HG03064 (cell line): ENCODE results near the gene METTL4.
"Not testable (repeated sequence)": the region's sequence is repeated elsewhere in the genome, so short reads cannot be mapped to it uniquely, and the experiment has no call there.

ENCODE experiments used
- ATAC-seq: cut with Tn5 transposase; IDR thresholded peaks from one replicate; pipeline ENCODE4 v1.9.1; 2021; ENCODE audit warnings: low read depth; ENCODE audit not compliant: unreplicated experiment

Gene METTL4

DNA sequence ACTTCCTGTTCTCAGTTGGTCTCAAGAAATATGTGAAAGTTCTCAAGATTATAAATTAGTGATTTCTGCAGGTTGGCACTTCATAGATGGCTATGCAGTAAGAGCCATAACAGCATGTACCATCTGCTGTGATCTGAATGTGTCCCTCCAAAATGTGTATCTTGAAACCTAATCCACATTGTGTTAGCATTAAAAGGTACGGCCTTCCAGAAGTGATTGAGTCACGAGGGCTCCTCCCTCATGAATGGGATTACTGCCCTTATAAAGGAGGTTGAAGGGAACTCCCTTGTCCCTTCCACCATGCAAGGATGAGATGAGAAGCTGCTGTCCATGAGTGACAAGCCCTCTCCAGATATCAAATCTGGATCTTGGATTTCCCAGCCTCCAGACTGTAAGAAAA is 45.0 kb downstream of the METTL4 start:
- ATAC-seq, result no peak

DNA sequence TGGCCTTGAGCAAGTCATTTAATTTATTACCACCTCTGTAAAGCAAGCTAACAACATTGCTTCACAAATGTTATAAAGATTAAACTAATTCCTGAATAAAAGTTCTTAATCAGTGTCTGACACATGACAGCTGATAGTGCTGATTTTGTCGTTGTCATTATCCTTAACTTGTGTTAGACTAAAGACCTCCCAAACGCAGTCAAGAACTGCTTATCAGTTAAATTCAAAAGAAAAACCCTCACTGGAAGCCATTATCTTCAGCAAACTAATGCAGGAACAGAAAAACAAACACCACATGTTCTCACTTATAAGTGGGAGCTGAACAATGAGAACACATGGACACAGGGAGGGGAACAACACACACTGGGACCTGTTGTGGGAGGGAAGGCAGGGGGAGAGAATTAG is 46.5 kb downstream of the METTL4 start:
- not testable (repeated sequence) for ATAC-seq

DNA sequence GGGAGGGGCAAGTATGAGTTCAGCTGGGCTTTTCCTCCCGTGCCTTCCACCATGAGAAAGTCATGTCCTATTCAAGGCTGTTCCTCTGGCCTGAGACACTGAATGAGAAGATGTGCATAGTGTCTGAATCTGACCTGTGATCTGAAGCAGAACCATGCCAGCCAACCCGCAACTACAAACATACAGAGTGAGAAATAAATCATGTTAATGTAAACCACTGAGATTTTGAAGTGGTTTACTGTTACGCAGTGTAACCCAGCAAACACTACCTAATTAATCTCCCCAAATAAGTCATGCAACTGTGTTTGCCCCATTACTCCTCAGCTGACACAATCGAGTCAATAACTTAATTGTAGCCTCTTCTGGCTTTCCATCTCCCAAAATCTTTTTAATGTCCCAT is 49.2 kb downstream of the METTL4 start:
- no peak for ATAC-seq

DNA sequence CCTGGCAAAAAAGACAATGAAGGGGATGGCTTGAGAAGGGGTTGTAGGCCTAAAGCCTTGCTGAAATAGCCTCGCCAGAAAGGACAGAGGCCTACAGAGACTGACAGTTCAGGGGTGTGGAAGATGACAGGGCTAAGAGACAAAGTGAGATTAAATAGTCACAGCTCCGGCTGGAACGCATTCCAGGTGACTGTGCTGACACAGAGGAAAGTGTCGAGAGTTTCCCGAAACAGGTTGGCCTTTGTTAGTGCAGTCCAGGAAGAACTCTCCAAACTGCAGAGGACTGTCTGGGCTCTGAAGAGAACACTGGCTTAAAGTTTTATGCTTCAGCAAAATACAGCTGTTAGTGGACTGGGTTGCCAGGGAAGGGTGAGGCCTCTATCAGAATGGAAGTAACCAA is 52.8 kb downstream of the METTL4 start:
- no peak for ATAC-seq

DNA sequence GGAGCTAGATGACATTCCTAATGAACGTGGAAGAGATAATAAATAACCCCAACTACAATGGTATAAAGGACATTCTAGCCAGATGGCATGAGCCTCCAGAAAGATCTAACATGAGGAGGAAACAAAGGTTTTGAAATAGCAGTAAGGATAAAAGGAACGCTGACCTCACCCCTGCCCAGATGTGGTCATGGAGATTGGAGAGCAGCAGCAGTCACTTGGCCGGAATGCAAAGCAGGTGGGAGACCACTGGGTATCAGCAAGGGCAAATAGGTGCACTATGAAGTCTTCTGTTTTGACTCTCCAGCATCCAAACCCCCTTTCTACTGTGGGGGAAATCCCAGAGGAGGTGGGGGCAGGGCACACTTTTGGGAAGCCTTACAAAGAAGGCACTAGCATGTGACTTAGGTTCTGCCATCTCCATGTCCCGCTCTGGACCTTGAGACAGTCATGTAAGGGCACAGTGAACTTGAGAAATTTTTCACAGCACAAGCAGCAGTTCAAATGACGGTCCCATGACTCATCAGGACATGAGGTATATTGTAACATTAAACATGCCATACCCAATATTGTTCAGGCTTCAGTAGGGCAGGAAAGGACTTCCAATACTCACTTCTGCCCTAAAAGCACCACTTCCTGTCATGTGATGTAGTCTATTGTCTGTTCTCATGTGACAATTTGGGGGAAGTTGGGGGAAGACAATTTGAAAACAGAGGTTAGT is 55.2 kb downstream of the METTL4 start:
- ATAC-seq, result no peak

DNA sequence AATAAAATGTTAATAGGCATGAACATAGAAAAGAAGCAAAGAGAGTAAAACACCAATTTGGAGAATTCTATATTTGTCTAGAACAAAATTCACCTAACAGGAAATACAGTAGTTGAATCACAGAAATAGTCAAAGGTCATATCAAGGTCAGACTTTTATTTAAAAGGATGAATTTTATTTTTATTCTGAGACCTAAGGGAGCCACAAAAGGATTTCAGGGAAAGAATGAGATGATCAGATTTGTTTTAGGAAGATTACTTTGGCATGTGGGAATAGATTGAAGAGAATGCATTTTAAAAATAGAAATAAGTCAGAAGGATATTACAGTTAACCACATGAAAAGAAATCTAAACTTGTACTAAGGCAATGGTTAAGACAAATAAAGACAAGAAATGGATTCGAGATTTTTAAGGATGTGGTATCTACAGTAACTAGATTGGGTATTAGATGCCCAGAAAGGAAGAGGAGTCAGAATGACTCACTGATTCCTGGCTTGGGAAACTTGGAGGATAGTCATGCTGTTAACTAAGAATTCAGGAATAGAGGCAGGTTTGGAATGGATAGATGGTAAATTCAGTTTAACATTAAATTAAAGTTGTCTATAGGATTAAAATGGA is 56.0 kb downstream of the METTL4 start:
- no peak for ATAC-seq

DNA sequence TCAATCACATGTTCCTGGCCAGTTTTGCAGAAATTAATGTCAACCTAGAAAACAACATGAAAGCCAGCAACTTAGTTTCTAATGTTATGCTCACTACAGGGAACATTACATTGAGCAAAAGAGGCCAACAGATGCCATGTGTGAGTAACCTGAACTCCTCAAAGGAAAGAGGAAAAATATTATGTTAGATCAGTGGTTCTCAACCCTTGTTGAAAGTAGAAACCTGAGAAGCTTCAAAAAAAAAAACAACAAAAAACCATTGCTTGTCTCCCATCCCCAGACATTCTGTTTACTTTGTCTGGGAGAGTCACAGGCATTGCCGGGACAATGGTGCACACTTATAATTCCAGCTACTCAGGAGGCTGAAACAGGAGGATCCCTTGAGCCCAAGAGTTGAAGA is 57.7 kb downstream of the METTL4 start:
- no peak for ATAC-seq

DNA sequence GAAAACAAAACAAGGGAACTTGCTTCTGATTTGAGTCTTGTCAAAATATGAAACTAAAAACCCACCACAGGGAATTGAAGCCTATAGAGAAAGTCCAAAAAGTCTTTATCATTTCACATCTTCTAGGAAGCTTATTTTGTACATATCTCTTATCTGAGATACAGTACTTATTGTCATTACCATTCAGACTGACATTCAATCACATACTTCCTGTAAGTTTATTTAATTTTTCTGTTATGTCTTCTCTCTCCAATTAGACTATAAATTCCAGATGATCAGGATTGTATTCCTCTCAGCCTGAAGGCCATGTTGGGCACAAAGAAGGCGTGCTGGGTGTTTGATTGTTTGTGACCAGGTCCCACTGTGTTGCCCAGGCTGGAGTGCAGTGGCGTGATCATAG is 59.2 kb downstream of the METTL4 start:
- no peak for ATAC-seq

DNA sequence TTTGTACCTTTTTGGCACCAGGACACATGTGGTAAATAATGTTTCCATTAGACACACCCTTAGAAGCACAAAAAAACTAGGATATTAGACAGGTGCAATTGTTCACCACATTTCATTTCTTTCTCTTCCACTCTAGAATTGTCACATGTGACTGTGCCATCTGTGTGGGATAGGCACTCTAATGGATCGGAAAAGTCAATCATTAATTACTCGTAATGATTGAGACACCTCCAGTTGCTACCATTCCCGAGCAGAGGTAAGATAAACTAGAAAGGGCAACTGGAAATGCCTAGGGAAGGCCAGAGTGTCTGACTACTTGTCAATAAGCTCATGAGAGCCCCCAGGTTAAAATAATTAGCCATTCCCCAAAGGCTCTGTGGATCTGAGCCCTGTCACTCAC is 59.9 kb downstream of the METTL4 start:
- no peak for ATAC-seq

DNA sequence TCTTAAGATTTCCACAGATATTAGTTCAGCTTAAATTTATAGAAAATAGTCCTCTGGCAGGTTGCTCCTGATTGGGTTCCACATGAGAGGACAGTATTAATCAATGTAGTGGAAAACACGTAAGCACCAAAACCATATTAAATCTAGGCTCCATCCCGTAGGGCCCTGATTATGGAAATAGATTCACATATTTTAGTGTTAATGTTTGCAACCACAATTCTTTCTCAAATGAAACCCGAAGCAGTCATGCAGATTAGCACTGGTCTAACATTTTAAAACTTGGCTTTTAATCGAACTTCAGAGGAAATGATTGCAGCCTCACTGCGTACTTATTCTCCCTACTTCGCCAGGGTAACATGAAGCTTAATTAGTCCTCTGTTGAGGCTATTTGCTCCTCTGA is 60.9 kb downstream of the METTL4 start:
- no peak for ATAC-seq

DNA sequence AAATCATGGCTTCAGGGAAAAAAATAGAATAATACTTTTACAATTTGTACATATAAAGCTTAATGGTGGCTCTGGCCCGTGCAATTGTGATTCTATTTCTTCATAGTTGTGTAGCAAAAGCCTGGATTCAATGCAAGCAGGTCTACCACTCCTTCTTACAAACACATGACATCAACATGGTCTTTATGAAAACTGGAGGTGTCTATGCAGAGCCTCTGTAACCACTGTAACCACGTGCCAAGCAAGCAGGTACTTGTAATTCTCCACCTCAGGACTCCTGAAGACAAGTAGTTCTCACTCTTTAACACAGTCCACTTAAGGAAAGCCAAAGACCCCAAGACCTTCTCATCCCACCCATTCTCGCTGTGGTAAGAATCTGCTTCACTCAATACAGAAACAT is 62.6 kb downstream of the METTL4 start:
- ATAC-seq, result no peak

DNA sequence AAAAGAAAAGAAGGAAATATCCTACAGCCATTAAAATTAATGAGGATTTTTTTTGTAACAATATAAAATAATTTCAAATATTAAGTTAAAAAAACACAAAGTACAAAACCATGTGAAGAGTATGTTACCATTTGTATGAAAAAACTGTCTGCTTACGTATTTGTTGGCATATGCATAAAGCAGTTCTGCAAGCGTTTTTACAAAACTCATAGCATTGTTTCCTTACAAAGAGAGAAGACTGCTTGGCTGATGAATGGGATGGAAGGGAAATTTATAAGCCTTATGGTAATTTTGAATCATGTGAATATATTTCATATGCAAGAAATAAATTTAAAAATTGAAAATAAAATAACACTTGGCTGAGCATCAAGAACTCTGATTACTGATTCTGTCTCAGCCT is 63.1 kb downstream of the METTL4 start:
- ATAC-seq, result no peak

DNA sequence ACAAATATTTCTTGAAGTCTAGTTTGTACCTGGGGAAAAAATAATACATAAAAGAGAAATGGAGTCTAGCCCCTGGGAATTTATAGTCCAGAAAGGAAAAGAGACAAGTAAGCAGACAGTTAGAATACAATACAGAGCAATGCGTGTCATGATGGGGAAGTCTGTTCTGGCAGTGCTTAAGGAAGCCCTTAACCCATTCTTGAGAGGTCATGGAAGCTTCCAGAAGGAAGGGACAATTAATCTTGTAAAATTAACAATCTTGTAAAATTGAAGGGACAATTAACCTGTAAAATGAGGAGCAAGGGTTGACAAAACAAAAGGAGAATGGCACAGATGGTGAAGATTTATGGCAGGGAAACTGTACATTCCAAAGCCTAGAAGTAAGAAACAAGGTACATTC is 66.7 kb downstream of the METTL4 start:
- no peak for ATAC-seq

DNA sequence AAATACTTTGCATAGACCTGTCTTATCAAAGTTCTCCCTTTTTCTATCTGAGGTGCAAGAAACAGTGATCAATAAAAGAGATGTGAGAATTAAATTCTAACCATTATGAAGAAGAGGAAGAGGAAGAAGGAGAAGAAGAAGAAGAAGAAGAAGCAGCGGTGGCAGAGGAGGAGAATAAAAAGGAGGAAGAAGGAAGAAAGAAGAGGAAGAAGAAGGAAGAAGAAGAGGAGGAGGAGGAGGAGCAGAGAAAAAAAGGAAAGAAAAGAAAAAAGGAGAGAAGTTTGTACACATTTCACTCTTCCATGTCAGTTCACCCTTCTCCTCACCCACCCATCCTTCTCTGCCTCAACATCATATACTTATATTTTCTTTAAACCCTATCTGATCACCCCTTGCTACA is 68.4 kb downstream of the METTL4 start:
- no peak for ATAC-seq

DNA sequence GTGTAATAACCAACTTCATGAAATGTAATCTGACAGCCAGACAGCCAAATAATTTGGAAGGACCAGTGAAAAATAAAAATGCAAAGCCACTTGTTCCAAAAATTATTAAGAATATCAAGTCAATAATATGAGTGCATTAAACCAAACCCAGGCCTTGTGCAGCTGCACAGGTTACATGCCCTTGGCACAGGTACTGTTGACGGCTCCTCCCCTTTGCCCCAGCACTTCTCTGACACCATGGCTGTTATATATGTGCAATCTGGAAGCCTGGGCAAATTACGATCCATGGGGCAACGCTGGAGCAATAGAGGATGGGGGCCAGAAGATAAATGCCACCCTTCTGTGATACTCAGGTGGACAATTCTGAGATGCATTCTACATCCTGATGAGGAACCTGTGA is 68.9 kb downstream of the METTL4 start:
- no peak for ATAC-seq

DNA sequence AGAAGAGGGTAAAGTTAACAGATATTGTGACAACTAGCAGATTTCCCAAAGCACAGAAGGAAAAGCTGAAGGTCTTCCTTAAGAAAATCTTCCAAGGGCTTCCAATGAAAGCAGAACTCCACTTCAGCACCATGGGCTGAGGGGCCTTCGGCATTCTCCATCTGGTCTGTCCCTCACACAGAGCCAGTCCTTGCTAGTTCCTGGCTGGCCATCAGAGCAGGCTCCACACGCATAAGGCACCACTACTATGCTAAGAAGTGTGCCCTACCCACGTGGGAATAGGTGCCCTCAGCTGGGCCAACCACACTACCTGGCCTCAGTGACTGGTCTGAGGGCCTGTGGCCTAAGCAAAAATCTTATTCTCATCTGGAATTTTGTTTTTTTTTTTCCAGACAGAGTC is 73.5 kb downstream of the METTL4 start:
- ATAC-seq, result no peak

DNA sequence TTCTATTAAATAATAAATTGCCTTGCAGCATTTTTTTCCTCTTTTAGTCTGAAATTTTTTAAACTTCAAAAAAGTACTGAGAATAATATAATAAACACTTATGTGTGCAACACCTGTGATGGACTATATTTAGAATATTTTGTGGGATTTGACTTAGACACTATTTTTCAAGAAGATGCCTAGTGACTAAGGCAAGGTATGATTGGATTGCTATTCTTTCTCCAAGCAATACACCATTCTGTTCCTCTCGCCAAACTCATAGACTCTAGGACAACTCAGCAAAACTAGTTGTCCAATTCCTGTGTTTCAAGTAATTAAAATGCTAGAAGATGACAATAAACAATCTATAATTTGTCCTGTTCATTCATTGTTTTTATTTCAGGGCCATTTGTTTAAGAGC is 75.9 kb downstream of the METTL4 start:
- ATAC-seq, result no peak

DNA sequence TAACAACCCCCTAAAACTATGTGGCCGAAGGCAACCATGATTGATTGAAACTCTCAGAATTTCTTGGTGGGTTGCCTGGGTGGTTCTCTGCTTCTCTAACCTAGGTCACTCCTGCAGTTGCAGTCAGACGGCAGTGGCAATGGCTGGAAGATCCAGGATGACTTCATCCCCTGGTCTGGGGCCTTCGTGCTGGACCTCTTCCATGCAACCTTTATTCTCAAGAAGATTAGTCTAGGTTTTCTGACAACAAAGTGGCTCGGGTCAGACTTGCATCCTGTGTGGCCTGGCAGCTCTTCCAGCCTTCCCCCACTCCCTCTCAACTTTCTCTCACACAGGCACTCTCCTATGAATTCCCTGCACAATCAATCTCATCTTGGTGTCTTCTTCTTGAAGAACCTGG is 76.4 kb downstream of the METTL4 start:
- ATAC-seq, result no peak
